Upper lobe of right lung (tissue), 1 donor: ENCODE results near the gene PRKN. TPM values are rescaled to one million over a fixed set of nuclear protein-coding genes. Genes with fewer than 3 reads are reported as not detected.

Experiments used
- ATAC-seq: fragments of 200-7000 bp; cut with Tn5 transposase; one replicate; pipeline ENCODE4 v1.9.1; 2020; ENCODE audit warnings: mild to moderate bottlenecking, moderate library complexity
- DNase-seq: peaks from one replicate; pipeline ENCODE4 v3.0.0-alpha.2; 2020
- H3K27ac ChIP-seq: fragments of 200-600 bp; one replicate; pipeline ENCODE4 v1.8.0; 2022
- H3K27me3 ChIP-seq: fragments of 200-600 bp; one replicate; pipeline ENCODE4 v1.8.0; 2022; ENCODE audit warnings: mild to moderate bottlenecking
- H3K36me3 ChIP-seq: fragments of 200-600 bp; one replicate; pipeline ENCODE4 v1.8.0; 2022
- H3K4me1 ChIP-seq: fragments of 200-600 bp; one replicate; pipeline ENCODE4 v1.8.0; 2022
- H3K4me3 ChIP-seq: fragments of 200-600 bp; one replicate; pipeline ENCODE4 v1.8.0; 2022; ENCODE audit warnings: mild to moderate bottlenecking
- H3K9me3 ChIP-seq: fragments of 200-600 bp; one replicate; pipeline ENCODE4 v1.8.0; 2022
- CTCF ChIP-seq: fragments of 200-600 bp; IDR thresholded peaks from one replicate; pipeline ENCODE4 v1.8.0; 2022; ENCODE audit warnings: antibody characterized with exemption
- intact Hi-C: fragments of 100-400 bp; cut with DNase I; formaldehyde crosslinking; loops from one replicate; pipeline ENCODE4 v1.11.0; 2022
- total RNA-seq: library from RNA; stranded (reverse); fragmentation: NEBNext Ultra II Directional; extraction: Animal tissue kit (Norgen Biotek cat#: 25700); gene quantifications from one replicate; pipeline ENCODE4 v1.2.1, GENCODE V29; 2021
- donor health status: DM: no; HTN: yes; CAD: no; lungs with severe emphysema.

PRKN gene
- total RNA-seq, 1 donor from 2014 or later = 2.7 TPM

GRCh38 chr6:162651505-162651904 is 76.1 kb downstream of the PRKN start:
- intact Hi-C loops = no loop called here
- no peak for ATAC-seq

GRCh38 chr6:162649271-162649670 is 78.3 kb downstream of the PRKN start:
- intact Hi-C loops = no loop called here
- no peaks in the 10 kb centered on the region for H3K36me3 ChIP-seq
- H3K27ac ChIP-seq = no peak overlapping the region
- no peak for DNase-seq
- ATAC-seq = no peak
- TF ChIP-seq CTCF = no peak
- no peaks in the 10 kb centered on the region for H3K27me3 ChIP-seq
- no peaks in the 10 kb centered on the region for H3K4me1 ChIP-seq
- no peak overlapping the region for H3K4me3 ChIP-seq
- H3K9me3 ChIP-seq = no peaks in the 10 kb centered on the region

More at GRCh38 chr6:162651505-162651904, 76.1 kb downstream of the PRKN start:
- TF ChIP-seq CTCF = no peak
- H3K27ac ChIP-seq = no peak overlapping the region
- DNase-seq = no peak
- H3K9me3 ChIP-seq = no peaks in the 10 kb centered on the region
- H3K36me3 ChIP-seq = no peaks in the 10 kb centered on the region
- H3K27me3 ChIP-seq = no peaks in the 10 kb centered on the region
- no peaks in the 10 kb centered on the region for H3K4me1 ChIP-seq
- no peak overlapping the region for H3K4me3 ChIP-seq

GRCh38 chr6:162644153-162644552 is 83.4 kb downstream of the PRKN start:
- ATAC-seq (no peak), DNase-seq (no peak)
- no peak for TF ChIP-seq CTCF
- Histone ChIP-seq H3K27ac (no peak overlapping the region), H3K4me3 (no peak overlapping the region), H3K4me1 (no peaks in the 10 kb centered on the region), H3K27me3 (no peaks in the 10 kb centered on the region), H3K36me3 (no peaks in the 10 kb centered on the region), H3K9me3 (no peaks in the 10 kb centered on the region)
- intact Hi-C loops = no loop called here

- no peaks in the 10 kb centered on the region for H3K4me1 ChIP-seq
- no peak for ATAC-seq
- no peak for TF ChIP-seq CTCF
- H3K9me3 ChIP-seq = no peaks in the 10 kb centered on the region
- intact Hi-C loops = no loop called here
- H3K4me3 ChIP-seq = no peak overlapping the region
- no peak for DNase-seq
- H3K27me3 ChIP-seq = no peaks in the 10 kb centered on the region
- no peak overlapping the region for H3K27ac ChIP-seq
- no peaks in the 10 kb centered on the region for H3K36me3 ChIP-seq
Observed at GRCh38 chr6:162640756-162641155, 86.8 kb downstream of the PRKN start.

GRCh38 chr6:162639951-162640350 is 87.6 kb downstream of the PRKN start:
- no peak for TF ChIP-seq CTCF
- Histone ChIP-seq H3K36me3 (no peaks in the 10 kb centered on the region), H3K27me3 (no peaks in the 10 kb centered on the region), H3K4me1 (no peaks in the 10 kb centered on the region), H3K9me3 (no peaks in the 10 kb centered on the region), H3K27ac (no peak overlapping the region), H3K4me3 (no peak overlapping the region)
- intact Hi-C loops = no loop called here
- no peak for DNase-seq
- ATAC-seq = no peak

GRCh38 chr6:162638931-162639574 is 88.5 kb downstream of the PRKN start:
- no peak for TF ChIP-seq CTCF
- no peak for ATAC-seq
- no peak for DNase-seq
- H3K27me3 ChIP-seq = no peaks in the 10 kb centered on the region
- H3K27ac ChIP-seq = no peak overlapping the region
- no peaks in the 10 kb centered on the region for H3K4me1 ChIP-seq
- intact Hi-C loops = no loop called here
- H3K4me3 ChIP-seq = no peak overlapping the region
- H3K36me3 ChIP-seq = no peaks in the 10 kb centered on the region
- H3K9me3 ChIP-seq = no peaks in the 10 kb centered on the region
